ENCODE data around the gene RGS8. TPM values are rescaled to one million over a fixed set of nuclear protein-coding genes. Genes with fewer than 3 reads are reported as not detected.

RGS8 gene
- total and polyA plus RNA-seq, 10 of the 15 experiments (the other 5 are each of a cell fraction or from before 2014, with no cell fraction given): 0.03 to 0.62 (median 0.33) TPM

- no peaks in the 10 kb centered on the region for H3K4me1 ChIP-seq (ENCODE audit: control insufficient read depth, insufficient read depth, low read length)
- in situ Hi-C loops (cut with MboI) (no loop called here), intact Hi-C loops (cut with micrococcal nuclease; ENCODE audit: unreplicated experiment) (no loop called here)
- H3K4me2 ChIP-seq (ENCODE audit: control insufficient read depth, insufficient read depth): no peak overlapping the region
- no peaks in the 10 kb centered on the region for H3K36me3 ChIP-seq (ENCODE audit: control insufficient read depth in 2 of 2, insufficient read depth in 2 of 2, low read length in 1 of 2)
- ChIA-PET CTCF (interaction anchor here (0.7 kb wide), 1 partner anchor 9 kb away, joined by 3 read pairs; no protein-coding TSS in a partner anchor), RAD21 (ENCODE audit: unreplicated experiment) (no interaction called here), SMC1A (ENCODE audit: uncharacterized antibody, unreplicated experiment) (no interaction called here), POLR2A (no interaction called here)
- no TSS peak for BruUV-seq (replicated peaks)
- FAIRE-seq: no peak
- no peak overlapping the region for H2AFZ ChIP-seq (ENCODE audit: control insufficient read depth, low read depth, low read length)
- no peak overlapping the region for H3K4me3 ChIP-seq
- H3K9me3 ChIP-seq (replicated peaks; ENCODE audit: control insufficient read depth, insufficient read depth, low read length): no peaks in the 10 kb centered on the region
- no peak for DNase-seq (ENCODE audit: low read depth, low spot score)
- H3K27me3 ChIP-seq (replicated peaks in 1 of 2; ENCODE audit: control insufficient read depth in 2 of 2, insufficient read depth in 2 of 2, low read length in 1 of 2): no peaks in the 10 kb centered on the region
- ATAC-seq: no peak
- TF ChIP-seq STAT3 (IDR thresholded peaks at IDR 0.05; ENCODE audit: low read depth, low read length) (no peak), MTA3 (IDR thresholded peaks at IDR 0.05; ENCODE audit: borderline replicate concordance, low read length) (no peak), SMAD1 (IDR thresholded peaks at IDR 0.05; ENCODE audit: low read depth, partially characterized antibody) (no peak), SPI1 (IDR thresholded peaks at IDR 0.05; ENCODE audit: borderline replicate concordance, insufficient read depth, low read depth, low read length) (no peak)
- no peaks in the 10 kb centered on the region for H4K20me1 ChIP-seq (ENCODE audit: control insufficient read depth, insufficient read depth)
- no peak overlapping the region for H3K27ac ChIP-seq (ENCODE audit: control insufficient read depth, insufficient read depth)
- 100% methylated on average over 1 of the region's 1 CpG for WGBS (ENCODE audit: insufficient coverage, insufficient replicate concordance, low lambda C conversion rate, missing lambda C conversion rate)
- no peaks in the 10 kb centered on the region for H3K79me2 ChIP-seq (ENCODE audit: control insufficient read depth, insufficient read depth, low read length)
- H3K9ac ChIP-seq (ENCODE audit: control insufficient read depth, insufficient read depth, low read length): no peak overlapping the region
These were observed 22.7 kb upstream of the RGS8 start for GRCh38 chr1:182707122-182707521.

- Histone ChIP-seq H3K4me2 (ENCODE audit: control insufficient read depth, insufficient read depth) (no peak overlapping the region), H3K9ac (ENCODE audit: control insufficient read depth, insufficient read depth, low read length) (no peak overlapping the region), H3K36me3 (ENCODE audit: control insufficient read depth in 2 of 2, insufficient read depth in 2 of 2, low read length in 1 of 2) (no peaks in the 10 kb centered on the region), H3K79me2 (ENCODE audit: control insufficient read depth, insufficient read depth, low read length) (no peaks in the 10 kb centered on the region), H4K20me1 (ENCODE audit: control insufficient read depth, insufficient read depth) (no peaks in the 10 kb centered on the region), H2AFZ (ENCODE audit: control insufficient read depth, low read depth, low read length) (no peak overlapping the region), H3K27ac (ENCODE audit: control insufficient read depth, insufficient read depth) (no peak overlapping the region), H3K4me1 (ENCODE audit: control insufficient read depth, insufficient read depth, low read length) (no peaks in the 10 kb centered on the region), H3K4me3 (no peak overlapping the region), H3K9me3 (replicated peaks; ENCODE audit: control insufficient read depth, insufficient read depth, low read length) (no peaks in the 10 kb centered on the region), H3K27me3 (replicated peaks in 1 of 2; ENCODE audit: control insufficient read depth in 2 of 2, insufficient read depth in 2 of 2, low read length in 1 of 2) (peaks cover 0 to 4% of the 10 kb centered on the region in 2 experiments; a peak in 1 of 4 replicates)
- CTCF ChIA-PET: no interaction called here
- in situ Hi-C loops (cut with MboI): no loop called here
- RAD21 ChIA-PET (ENCODE audit: unreplicated experiment): interaction anchor here (0.6 kb wide), 1 partner anchor 28 kb away, joined by 3 read pairs; no protein-coding TSS in a partner anchor
- intact Hi-C loops (cut with micrococcal nuclease; ENCODE audit: unreplicated experiment): no loop called here
- WGBS (ENCODE audit: insufficient coverage, insufficient replicate concordance, low lambda C conversion rate, missing lambda C conversion rate): 29% methylated on average over 2 of the region's 2 CpGs
- ATAC-seq: no peak
- no peak for DNase-seq (ENCODE audit: low read depth, low spot score)
- no peak for FAIRE-seq
- SMC1A ChIA-PET (ENCODE audit: uncharacterized antibody, unreplicated experiment): interaction anchor here (1.6 kb wide), 1 partner anchor 16 kb away, joined by 6 read pairs; no protein-coding TSS in a partner anchor
- POLR2A ChIA-PET: no interaction called here
- no TSS peak for BruUV-seq (replicated peaks)
- TF ChIP-seq CREB1 (IDR thresholded peaks at IDR 0.05; ENCODE audit: low read depth): no peak
- no peak for TF ChIP-seq RAD51 (IDR thresholded peaks at IDR 0.05)
- TF ChIP-seq KDM1A (IDR thresholded peaks at IDR 0.05; ENCODE audit: borderline replicate concordance): no peak
- no peak for TF ChIP-seq E2F4 (IDR thresholded peaks at IDR 0.05; ENCODE audit: low read depth, low read length)
- TF ChIP-seq BCLAF1 (IDR thresholded peaks at IDR 0.05): no peak
- TF ChIP-seq ZNF687 (IDR thresholded peaks at IDR 0.05): no peak
These were observed 20.3 kb upstream of the RGS8 start for GRCh38 chr1:182704677-182705076.

All from GM12878 (cell line).